Activated T-helper 17 cell treated with anti-CD3 and anti-CD28 coated beads, Interleukin-2, amount 50 U/mL, for 72 hours (primary cell): ENCODE measurements around the gene CASZ1. TPM values are rescaled to one million over a fixed set of nuclear protein-coding genes. Genes with fewer than 3 reads are reported as not detected.

ENCODE experiments used
- ATAC-seq: fragments of 150-1000 bp; cut with Tn5 transposase; replicated peaks from 2 replicates; pipeline ENCODE4 v1.10.0; 2021; ENCODE audit warnings: mild to moderate bottlenecking, moderate library complexity
- H3K27ac Mint-ChIP-seq: one replicate; pipeline ENCODE4 v1.8.0; 2022; ENCODE audit warnings: mixed read lengths
- H3K27me3 Mint-ChIP-seq: one replicate; pipeline ENCODE4 v1.8.0; 2022; ENCODE audit warnings: mixed read lengths
- H3K36me3 Mint-ChIP-seq: one replicate; pipeline ENCODE4 v1.8.0; 2022; ENCODE audit warnings: low read depth, mild to moderate bottlenecking, mixed read lengths
- H3K4me1 Mint-ChIP-seq: one replicate; pipeline ENCODE4 v1.8.0; 2022; ENCODE audit warnings: mixed read lengths
- H3K4me3 Mint-ChIP-seq: one replicate; pipeline ENCODE4 v1.8.0; 2022; ENCODE audit warnings: mild to moderate bottlenecking, mixed read lengths
- H3K9me3 Mint-ChIP-seq: one replicate; pipeline ENCODE4 v1.8.0; 2022; ENCODE audit warnings: mixed read lengths
- total RNA-seq, 2 donors: library from RNA; stranded (reverse); gene quantifications; one replicate each; pipeline ENCODE4 v1.2.3, GENCODE V29; 2022

Gene CASZ1
- total RNA-seq, 2 donors from 2014 or later = 2.6 to 4.3 TPM

DNA sequence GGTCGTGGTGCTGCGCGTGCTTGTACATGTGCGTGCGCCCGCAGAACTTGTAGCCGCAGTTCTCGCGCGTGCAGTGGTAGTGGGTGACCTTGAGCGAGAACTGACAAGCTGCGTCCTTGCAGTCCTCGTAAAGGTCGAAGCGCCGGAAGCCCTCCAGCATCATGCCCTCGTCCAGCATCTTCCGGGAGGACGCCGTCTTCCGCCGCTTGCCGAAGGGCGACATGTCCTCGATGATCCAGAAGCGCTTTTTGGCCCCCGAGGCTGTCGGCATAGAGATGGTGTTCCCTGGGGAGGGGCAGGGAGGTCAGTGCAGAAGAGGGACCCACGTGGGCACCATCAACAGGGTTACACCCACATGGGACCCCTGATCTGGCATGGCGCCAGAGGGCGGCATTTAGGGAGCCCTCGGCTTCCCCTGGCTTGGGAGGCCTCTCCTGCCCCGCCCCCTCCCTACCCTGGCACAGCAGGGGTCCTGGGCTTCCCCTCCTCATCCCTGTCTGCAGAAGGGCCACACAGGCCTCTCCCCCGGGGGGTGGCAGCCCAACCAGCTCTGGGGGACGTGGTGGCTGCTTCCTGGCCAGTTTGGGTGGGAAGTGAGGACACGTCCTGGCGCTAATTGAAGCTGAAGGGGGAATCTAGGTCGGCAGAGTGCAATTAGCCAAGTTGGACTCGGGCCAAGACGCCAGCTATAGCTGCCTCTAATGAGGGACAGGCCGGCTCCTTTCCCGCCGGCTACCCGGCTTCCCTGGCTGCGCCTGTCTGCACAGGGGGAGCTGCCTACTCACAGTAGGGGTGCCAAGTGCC, 156.5 kb downstream of the CASZ1 start:
- no peak for ATAC-seq
- H3K36me3 Mint-ChIP-seq = no peaks in the 10 kb centered on the region
- no peak overlapping the region for H3K4me3 Mint-ChIP-seq
- no peak overlapping the region for H3K27ac Mint-ChIP-seq
- H3K9me3 Mint-ChIP-seq = no peaks in the 10 kb centered on the region
- H3K27me3 Mint-ChIP-seq = no peaks in the 10 kb centered on the region
- no peaks in the 10 kb centered on the region for H3K4me1 Mint-ChIP-seq

DNA sequence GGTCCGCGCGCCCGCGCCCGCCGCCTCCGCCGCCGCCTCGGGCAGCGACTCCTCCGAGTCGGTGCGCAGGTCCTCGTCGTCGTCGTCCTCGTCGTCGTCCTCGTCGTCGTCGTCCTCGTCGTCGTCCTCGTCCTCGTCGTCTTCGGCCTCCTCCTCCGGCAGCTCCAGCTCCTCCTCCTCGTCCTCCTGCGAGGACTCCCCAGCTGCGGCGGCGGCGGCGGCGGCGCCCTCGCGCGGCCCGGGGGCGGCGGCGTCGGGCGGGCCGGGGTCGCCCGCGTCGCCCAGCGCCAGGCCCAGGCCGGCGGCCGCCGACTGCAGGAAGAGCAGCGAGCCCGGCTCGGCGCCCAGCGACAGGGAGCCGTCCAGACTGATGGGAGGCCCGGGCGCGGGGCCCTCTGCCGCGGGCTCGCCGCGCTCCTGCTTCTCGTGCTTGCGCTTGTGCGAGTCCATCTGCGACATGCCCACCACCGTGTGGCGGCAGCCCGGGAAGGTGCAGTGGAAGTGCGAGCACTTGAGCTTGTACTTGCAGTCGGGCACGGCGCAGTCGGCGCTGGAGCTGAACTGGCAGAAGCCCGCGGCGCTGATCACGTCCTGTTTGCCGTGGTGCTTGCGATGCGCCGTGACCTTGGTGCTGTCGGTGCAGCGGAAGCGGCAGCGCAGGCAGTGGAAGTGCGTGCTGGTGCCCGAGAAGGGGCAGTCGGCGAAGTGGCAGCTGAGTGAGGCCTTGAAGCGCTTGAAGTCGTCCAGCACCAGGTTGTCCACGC, 157.3 kb downstream of the CASZ1 start:
- ATAC-seq = no peak
- H3K27me3 Mint-ChIP-seq = no peaks in the 10 kb centered on the region
- H3K36me3 Mint-ChIP-seq = no peaks in the 10 kb centered on the region
- no peak overlapping the region for H3K4me3 Mint-ChIP-seq
- no peak overlapping the region for H3K27ac Mint-ChIP-seq
- no peaks in the 10 kb centered on the region for H3K9me3 Mint-ChIP-seq
- no peaks in the 10 kb centered on the region for H3K4me1 Mint-ChIP-seq

DNA sequence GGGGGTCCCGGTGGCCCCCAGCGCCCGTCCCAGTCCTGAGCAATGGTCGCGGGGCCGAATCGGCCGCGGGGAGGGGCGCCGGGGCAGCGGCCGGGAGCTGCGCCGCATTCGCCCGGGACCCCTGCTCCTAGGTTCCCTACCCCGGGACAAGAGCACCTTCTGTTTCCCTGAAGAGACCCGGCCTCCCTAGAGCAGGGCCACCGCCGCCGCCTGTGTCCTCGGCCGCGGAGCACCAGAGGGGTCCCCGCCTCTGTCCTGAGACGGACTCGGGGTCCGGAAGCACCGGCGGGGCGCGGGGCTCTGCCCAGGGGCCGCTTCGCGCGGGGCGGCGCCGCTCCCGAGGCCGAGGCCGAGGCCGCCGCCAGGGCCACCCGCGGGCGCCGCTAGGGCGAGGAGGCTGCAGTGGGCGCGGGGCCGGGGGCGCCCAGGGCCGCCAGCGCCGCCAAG, 157.9 kb downstream of the CASZ1 start:
- no peaks in the 10 kb centered on the region for H3K27me3 Mint-ChIP-seq
- H3K36me3 Mint-ChIP-seq = no peaks in the 10 kb centered on the region
- no peaks in the 10 kb centered on the region for H3K9me3 Mint-ChIP-seq
- no peak overlapping the region for H3K27ac Mint-ChIP-seq
- H3K4me1 Mint-ChIP-seq = no peaks in the 10 kb centered on the region
- ATAC-seq = no peak
- no peak overlapping the region for H3K4me3 Mint-ChIP-seq

DNA sequence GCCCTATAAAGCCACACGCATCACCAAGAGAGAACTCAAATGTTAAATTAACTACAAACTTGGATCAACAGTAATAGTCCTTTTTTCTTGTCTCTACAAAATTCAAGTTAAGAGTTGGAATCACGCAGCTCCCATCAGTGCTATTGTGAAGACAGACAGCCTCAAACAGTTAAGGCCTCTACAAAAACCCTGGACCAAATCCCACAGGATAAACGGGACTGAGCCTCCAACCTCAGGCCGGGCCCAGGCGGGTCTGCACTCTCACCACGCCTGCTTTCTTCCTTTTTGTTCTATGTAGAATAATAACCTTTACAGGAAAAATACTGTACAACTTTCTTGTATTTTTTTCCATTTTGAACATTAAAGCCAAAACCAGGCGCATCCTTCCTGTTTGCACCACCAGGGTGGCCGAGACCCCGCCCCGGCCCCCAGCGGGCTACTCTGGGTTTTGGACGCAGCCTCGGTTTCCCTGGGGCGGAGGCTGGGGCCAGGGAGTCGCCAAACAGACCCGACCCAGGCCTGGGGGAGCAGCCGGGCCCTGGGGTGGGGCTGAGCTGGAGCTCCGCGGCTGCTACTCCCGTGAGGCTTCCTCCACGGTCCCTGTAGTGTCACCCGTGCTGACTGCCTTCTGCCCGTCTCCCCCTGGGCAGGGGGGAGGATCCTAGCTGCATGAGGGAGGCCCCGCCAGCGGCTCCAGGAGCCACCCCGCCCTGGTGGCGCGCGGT, 158.4 kb downstream of the CASZ1 start:
- H3K9me3 Mint-ChIP-seq = no peaks in the 10 kb centered on the region
- ATAC-seq = peak; percentile 17
- H3K27me3 Mint-ChIP-seq = no peaks in the 10 kb centered on the region
- H3K4me3 Mint-ChIP-seq = no peak overlapping the region
- no peaks in the 10 kb centered on the region for H3K36me3 Mint-ChIP-seq
- H3K27ac Mint-ChIP-seq = no peak overlapping the region
- no peaks in the 10 kb centered on the region for H3K4me1 Mint-ChIP-seq

DNA sequence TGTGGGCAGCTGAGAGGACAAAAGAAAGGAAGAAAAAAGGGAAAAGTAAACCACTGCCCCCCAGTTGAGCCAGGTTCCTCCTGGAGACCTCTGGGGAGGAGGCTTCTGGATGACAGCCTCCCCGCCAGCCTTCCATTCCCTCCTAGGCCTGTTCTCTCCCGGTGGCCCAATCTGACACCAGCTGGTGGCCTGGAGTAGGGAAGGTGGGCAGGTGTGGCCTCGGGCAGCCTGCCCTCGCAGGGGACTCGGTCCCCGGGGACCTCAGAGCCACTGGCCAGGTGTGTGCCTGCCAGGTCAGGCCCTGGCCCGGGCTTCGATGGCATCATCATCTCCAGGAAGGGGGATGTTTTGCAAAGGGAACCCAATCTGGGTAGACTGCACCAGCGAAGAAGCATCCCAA, 159.0 kb downstream of the CASZ1 start:
- Mint-ChIP-seq H3K36me3 (no peaks in the 10 kb centered on the region), H3K4me3 (no peak overlapping the region), H3K27me3 (no peaks in the 10 kb centered on the region), H3K27ac (no peak overlapping the region), H3K4me1 (no peaks in the 10 kb centered on the region), H3K9me3 (no peaks in the 10 kb centered on the region)
- no peak for ATAC-seq

DNA sequence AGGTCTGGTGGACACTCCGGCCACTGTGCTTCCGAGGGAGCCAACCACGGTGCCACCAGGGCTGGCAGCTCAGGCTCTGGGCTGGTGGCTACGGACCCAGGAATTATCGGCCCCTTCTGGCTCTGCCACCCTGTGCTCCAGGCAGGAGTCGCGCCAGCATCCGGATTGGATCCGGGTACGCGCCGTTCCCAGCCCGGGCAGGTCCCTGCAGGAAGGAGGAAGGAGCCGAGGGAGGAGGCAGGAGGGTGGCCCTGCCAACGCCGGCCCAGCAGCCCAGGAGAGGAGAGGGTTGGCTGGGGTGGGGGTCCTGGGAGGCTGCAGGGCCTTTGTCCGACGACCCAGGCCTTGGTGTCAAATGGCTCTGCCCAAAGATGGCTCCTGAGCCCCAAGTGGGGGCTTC, 160.5 kb downstream of the CASZ1 start:
- H3K27me3 Mint-ChIP-seq = no peaks in the 10 kb centered on the region
- no peak overlapping the region for H3K27ac Mint-ChIP-seq
- no peak overlapping the region for H3K4me3 Mint-ChIP-seq
- H3K9me3 Mint-ChIP-seq = no peaks in the 10 kb centered on the region
- ATAC-seq = no peak
- no peaks in the 10 kb centered on the region for H3K4me1 Mint-ChIP-seq
- H3K36me3 Mint-ChIP-seq = no peaks in the 10 kb centered on the region

DNA sequence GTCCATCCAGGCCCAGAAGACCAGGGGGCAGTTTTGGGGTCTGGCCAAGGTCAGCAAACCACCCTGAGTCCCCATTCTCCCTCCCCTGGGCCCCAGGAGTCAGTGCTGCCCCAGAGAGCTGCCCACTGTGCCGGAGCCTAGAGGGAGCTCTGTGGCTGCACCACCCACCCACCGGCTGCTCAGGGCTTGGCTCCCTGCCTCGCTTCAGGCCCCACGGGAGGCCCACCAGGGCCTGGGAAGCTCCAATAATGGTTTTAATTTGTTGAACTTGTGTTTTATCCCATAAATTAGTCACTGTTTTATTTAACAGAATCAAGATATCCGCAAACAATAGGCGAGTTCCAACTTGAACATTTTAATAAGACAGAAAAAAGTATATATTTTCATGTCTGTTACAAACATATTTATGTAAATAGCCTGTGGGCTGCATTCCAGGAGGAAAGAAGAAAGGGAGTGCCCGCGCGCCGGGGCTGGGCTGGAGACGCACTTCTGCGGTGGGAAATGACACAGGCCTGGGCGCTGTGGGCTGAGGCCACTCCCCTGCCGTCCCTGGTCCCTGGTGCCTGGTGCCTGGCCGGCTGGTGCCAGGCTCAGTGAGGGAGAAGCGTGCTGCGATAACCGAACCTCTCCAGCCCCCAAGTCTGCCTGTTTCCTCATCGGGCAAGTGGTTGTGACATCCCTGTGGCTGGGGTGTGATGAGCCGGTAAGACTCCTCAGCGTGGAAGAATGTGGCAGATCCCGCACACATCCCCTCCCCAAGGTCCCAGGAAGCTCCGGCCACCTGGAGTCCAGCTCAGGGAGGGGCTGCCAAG, 161.2 kb downstream of the CASZ1 start:
- H3K9me3 Mint-ChIP-seq = no peaks in the 10 kb centered on the region
- H3K36me3 Mint-ChIP-seq = peaks cover 4% of the 10 kb centered on the region
- no peaks in the 10 kb centered on the region for H3K4me1 Mint-ChIP-seq
- H3K27me3 Mint-ChIP-seq = no peaks in the 10 kb centered on the region
- no peak overlapping the region for H3K27ac Mint-ChIP-seq
- no peak overlapping the region for H3K4me3 Mint-ChIP-seq
- ATAC-seq = no peak

DNA sequence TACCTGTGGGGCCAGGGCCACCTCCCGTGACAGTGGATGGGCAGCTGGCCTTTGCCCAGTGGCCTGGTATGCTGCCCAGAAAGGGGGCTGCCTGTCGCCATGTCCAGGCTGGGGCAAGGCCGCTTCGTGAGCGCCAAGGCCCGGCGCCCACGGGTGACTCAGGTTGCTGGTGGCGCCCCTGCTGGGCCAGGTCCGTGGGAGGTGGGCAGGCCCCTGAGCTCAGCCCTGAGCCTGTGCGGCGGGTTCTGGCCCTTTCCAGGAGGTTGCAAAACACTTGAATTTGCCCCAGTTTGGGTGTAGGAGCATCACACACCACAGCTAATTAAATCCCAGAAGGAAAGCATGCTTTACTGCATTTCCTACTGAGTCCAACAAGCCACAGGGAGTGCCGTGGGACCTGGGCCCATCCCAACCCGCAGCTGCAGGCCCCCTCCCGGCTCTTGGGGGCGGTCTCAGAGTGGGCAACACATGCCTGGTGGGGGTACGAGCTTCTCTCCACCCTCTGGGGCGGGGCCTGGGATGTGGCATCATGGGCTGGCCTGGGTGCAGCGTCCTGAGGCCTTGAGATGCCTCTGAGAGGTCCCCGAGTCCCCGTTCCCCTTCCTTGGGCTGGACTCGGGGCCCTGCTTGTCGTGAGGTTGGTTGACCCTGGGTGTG, 161.9 kb downstream of the CASZ1 start:
- Mint-ChIP-seq H3K36me3 (peaks cover 5% of the 10 kb centered on the region), H3K27me3 (no peaks in the 10 kb centered on the region), H3K27ac (no peak overlapping the region), H3K4me3 (no peak overlapping the region), H3K9me3 (no peaks in the 10 kb centered on the region), H3K4me1 (no peaks in the 10 kb centered on the region)
- no peak for ATAC-seq

DNA sequence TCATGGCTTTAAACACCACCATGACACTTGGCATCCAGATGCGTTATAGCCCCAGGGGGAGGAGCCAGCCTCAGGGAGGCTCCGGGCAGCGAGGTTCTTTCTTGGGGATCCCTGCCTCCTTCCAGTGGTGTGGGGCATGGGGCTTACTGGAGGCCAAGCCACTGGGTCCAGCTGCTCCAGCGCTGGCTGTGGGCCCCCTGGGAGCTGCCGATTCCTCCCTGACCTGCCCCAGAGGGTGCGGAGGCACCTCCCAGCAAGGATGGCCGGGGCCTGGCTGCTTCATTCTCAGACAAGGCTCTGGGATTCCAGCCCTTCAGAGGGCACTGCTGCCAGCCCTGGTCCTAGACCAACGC, 162.4 kb downstream of the CASZ1 start:
- Mint-ChIP-seq H3K27ac (no peak overlapping the region), H3K27me3 (no peaks in the 10 kb centered on the region), H3K4me3 (no peak overlapping the region), H3K36me3 (peaks cover 5% of the 10 kb centered on the region), H3K4me1 (no peaks in the 10 kb centered on the region), H3K9me3 (no peaks in the 10 kb centered on the region)
- no peak for ATAC-seq

DNA sequence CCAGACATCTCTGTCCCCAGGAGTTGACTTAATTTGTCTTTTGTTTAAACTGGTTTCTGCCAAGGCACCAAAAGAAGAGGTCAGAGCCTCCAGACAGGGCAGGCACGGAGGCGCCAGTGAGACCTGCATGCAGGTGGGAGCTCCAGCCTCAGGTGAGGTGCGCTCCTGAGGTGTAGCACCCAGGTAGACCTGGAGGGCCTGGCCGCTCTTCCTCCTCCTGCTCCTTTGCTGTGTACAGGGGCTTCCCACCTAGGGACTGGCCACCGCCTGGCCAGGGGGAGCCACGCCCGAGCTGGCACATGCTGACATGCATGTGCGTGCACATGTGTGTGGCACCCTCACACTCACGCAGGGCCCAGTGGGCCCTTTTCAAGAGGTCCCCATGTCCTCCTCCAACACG, 163.0 kb downstream of the CASZ1 start:
- no peak for ATAC-seq
- H3K4me3 Mint-ChIP-seq = no peak overlapping the region
- no peaks in the 10 kb centered on the region for H3K9me3 Mint-ChIP-seq
- no peaks in the 10 kb centered on the region for H3K4me1 Mint-ChIP-seq
- H3K27me3 Mint-ChIP-seq = no peaks in the 10 kb centered on the region
- no peak overlapping the region for H3K27ac Mint-ChIP-seq
- peaks cover 5% of the 10 kb centered on the region for H3K36me3 Mint-ChIP-seq

DNA sequence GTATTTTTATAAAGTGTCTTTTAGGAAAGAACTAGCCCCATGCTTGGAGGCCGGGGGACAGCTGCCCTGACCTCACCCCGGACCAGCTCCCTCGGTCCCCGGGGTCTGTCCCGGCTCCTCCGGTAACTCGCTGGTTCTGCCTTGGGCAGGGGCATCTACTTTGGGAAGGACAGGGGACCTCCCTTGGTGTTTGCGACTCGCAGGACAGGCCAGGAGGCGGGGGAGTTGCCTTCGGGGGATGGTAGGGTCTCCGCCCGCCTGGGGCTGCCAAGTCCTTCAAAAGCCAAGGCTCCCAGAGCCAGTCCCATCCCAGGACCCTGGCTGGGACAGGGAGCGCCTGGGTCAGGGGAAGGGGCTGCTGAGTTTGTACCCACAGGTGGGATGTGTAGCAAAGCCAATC, 163.8 kb downstream of the CASZ1 start:
- H3K4me1 Mint-ChIP-seq = no peaks in the 10 kb centered on the region
- no peak overlapping the region for H3K4me3 Mint-ChIP-seq
- no peaks in the 10 kb centered on the region for H3K27me3 Mint-ChIP-seq
- ATAC-seq = no peak
- peaks cover 5% of the 10 kb centered on the region for H3K36me3 Mint-ChIP-seq
- H3K9me3 Mint-ChIP-seq = no peaks in the 10 kb centered on the region
- H3K27ac Mint-ChIP-seq = no peak overlapping the region

DNA sequence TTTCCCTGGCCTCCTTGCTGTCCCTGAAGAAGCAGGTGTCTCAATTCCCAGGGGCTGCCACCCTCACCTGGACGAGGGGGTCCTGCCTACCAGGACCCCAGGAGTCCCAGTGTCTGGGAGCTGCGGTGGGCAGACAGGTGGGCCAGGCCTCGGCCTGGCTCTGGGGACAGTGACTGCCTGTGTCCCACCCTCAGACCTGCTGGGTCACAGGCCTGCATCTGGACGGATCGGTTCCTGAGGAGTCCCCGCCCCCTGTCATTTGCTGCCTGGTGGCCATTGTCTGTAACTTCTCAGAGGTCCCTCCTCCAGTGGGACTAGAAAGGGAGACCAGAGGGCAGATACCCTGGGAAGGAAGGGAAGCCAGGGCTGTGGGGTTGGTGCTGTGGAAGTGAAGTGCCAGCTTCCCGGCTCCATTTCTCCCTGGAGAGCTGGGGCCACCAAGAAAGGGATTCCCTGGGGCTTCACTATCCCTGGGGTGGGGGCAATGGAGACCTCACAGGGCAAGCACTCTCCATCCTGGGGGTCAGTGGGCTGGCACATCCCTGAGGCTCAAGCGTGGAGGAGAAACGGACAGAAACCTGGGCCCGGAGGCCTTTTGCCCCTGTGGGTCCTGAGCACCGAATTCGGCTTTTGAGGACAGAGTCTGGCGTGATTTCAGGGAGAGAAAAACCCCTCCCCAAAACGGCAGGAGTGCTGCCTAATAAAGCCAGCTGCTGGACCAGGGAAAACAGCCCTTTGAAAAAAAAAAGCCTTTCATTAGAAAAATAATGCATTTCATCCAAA, 164.4 kb downstream of the CASZ1 start:
- Mint-ChIP-seq H3K27me3 (no peaks in the 10 kb centered on the region), H3K4me1 (no peaks in the 10 kb centered on the region), H3K9me3 (no peaks in the 10 kb centered on the region), H3K4me3 (no peak overlapping the region), H3K27ac (no peak overlapping the region), H3K36me3 (peaks cover 5% of the 10 kb centered on the region)
- ATAC-seq = no peak

DNA sequence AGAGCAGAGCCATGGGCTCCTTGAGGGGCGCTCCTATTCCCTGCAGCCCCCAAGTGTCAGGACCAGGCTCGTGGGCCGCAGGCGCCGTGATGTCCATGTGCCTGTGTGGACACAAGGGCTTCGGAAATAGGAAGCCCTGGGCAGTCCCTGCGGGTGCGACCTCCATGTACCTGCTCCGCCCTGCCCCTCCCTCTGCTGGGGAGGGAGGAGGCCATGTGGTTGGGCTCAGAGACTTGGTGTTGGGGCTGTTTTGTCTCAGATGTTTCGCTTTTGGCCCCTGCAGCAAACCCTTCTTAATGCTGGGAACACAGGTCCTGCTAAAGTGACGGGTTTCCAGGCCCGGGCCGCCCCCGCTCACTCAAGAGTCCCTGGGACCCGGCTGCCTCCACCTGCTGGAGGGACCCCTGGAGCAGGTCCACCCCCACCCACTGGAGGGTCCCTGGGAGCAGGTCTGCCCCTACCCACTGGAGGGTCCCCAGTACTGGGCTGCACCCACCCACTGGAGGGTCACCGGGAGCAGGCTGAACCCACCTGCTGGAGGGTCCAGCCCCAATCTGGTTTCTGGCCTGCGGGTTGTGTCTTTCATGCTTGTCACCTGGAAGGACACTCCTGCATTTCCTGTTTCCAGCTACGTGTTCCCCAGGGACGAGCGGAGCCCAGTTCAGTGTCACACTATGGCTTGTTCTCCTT, 165.2 kb downstream of the CASZ1 start:
- Mint-ChIP-seq H3K9me3 (no peaks in the 10 kb centered on the region), H3K36me3 (peaks cover 5% of the 10 kb centered on the region)
- no peak for ATAC-seq

More for the DNA sequence above, 165.2 kb downstream of the CASZ1 start:
- Mint-ChIP-seq H3K4me1 (no peaks in the 10 kb centered on the region), H3K27me3 (no peaks in the 10 kb centered on the region), H3K4me3 (no peak overlapping the region), H3K27ac (no peak overlapping the region)
